Dedifferentiated amniotic fluid mesenchymal stem cell (primary cell): ENCODE measurements around the gene CCDC120.

Experiments used
- DNase-seq: peaks from one replicate; pipeline ENCODE4 v3.0.0-alpha.2; 2016; ENCODE audit errors: extremely low spot score

CCDC120 gene

DNA sequence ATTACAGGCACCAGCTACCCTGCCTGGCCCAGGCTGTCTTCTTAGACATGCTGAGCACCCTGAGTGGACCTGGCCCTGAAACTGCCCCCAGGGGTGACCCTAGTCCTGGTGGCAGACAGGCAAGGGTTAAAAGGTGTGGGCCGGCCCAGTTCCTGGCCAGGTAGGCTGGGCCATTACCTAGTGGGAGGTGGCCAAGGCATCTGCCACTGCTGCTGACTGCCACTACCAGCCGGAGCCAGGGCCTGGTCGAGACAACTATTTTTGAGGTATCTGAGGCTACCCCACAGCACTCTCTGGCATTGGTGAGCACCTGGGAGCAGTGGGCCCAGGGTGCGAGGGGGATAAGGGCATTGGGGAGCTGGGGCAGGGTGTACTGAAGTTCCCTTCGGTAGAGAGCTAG lies at the start of gene CCDC120:
Gene CCDC120 (plus strand): TSS at position 206 of the 400 bp plus-strand sequence. CDS start 3,043 bp downstream, outside the sequence.
- DNase-seq = no peak

GRCh38 chrX:49019050-49019449 lies 39.7 kb upstream of the CCDC120 start:
- DNase-seq = no peak

GRCh38 chrX:49019599-49020249 lies 39.1 kb upstream of the CCDC120 start:
- no peak for DNase-seq

DNA sequence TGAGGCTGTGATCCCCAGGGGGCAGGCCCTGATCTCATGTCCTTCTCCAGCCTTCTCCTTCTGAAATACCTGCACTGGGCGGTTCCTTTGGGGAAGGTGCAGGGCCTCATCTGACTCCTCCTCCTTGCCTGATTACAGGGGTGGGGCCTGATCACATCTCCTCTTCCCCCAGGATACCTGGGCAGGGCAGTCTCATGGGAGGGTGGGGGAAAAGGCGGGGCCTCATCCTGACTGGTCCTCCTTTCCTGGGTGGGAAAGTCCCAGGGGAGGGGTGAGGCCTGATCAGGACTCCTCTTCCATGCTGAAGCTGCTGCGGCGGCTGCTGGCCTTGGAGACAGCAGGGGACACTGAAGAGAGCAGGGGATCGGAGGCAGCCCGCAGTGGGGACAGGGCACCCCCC lies 28.9 kb upstream of the CCDC120 start:
- DNase-seq = no peak

DNA sequence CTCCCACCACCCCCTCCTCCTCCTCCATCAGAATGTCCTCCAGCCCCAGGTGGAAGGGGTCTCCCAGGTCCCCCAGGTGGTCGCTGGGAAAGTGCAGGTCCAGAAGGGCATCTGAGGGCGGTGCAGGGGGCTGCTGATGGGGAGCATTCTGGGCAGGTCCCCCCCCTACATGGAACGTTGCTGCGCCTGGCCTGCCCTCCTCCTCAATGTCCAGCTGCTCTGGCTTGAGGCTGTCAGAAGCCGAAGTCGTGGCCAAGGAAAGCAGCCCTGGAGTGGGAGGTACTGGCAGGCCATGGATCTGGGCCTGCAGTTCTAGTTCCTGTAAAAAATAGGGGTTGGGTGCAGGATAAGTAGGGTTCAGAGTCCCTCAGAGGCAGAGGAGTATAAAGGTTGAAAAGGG lies 28.5 kb upstream of the CCDC120 start:
- no peak for DNase-seq

- DNase-seq = peak; percentile 55
These were observed 20.8 kb upstream of the CCDC120 start for GRCh38 chrX:49037883-49038475.

- peak; percentile 90 for DNase-seq
These were observed 19.0 kb upstream of the CCDC120 start for GRCh38 chrX:49039598-49040375.

DNA sequence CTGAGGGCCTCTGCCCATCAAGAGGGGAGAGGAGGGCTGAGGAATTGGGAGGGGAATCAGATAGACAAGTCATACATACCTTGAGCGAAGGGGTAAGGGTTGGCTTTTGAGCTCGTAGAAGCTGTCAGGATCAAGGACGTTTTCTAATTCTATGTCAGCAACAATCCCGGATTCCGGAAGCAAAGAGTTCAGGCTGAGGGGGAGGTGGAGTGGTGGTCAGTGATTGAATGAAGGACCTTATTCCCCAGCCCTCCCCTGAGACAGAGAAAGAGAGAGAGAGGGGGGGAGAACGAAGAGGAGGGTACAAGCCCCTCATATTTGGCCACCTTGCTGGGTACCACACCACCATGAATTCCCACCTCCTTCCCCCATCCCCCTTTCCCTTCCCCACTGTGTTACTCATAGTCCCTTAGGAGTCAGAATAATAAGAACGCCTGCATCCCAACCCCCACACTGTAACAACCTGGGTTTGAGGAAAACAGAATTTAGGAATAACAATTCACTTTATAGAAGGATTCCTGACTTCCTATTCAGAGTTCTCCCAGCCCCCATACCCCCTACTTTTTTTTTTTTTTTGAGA lies 18.3 kb upstream of the CCDC120 start:
- no peak for DNase-seq

DNA sequence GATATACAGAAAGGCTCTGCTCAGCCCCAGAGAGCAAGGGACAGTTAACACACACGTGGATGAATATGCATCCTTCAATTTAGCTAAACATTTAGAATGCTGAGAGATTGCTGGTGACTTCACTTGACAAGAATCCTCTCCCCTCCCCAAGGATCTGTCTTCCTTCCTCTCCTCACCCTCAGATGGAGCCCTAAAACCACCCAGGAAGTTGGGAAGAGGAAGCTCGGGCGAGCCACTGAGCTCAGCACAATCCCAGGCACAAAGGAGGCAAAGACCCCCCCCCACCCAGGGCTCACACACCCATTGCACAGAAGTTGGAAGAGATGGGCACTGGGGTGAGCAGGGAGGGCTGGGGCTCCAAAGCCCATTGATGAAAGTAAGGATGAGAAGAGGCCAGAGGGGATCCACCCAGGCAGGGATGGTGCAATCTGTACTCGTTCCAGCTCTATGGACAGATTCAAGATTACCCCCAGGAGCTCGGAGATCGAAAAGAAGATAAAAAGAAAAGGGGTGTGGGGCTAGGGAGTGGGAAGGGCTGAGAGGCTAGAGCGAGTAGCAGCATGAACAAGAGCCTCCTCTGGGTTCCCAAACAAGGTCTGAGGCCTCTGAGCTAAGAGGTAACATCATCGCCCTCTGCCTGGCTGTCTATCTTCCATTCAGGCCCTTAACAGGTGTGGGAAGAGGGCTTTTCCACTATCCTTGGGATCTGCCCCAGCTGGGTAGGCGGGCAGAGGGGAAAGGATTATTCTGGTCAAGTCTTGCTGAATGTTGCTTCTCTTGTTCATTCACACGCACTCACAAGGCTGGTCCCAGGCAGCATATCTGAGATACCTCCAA lies 16.8 kb upstream of the CCDC120 start:
- DNase-seq = peak; percentile 26

DNA sequence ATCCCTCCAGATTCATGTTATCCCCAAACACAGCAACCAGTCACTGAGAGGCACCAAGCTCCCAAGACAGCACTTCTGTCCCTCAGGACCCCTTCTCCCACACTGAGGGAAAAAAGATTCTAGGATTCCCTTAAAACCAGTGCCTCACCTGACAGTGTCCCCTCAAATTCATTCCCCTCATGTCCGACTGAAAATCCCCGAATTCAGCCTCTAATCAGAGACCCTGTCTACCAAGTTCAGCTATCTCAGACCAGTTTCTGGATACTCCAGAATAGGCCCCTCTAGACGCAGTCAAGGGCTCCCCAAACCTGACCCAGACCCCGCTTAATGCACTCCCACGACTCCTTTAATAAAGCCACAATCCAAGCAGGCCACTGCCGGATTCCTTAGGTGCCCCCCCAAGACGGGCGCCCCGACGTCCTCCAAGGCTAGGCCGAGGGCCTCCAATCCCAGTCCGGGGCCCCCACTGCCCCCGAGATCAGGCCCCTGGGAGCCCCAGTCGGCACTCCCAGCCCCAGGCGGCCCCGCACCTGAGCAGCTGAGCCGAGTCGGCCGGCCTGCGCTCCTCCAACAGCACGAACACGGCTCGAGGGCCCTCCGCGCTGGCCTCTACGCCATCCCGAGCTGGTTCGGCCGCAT lies 16.1 kb upstream of the CCDC120 start:
- DNase-seq = no peak

DNA sequence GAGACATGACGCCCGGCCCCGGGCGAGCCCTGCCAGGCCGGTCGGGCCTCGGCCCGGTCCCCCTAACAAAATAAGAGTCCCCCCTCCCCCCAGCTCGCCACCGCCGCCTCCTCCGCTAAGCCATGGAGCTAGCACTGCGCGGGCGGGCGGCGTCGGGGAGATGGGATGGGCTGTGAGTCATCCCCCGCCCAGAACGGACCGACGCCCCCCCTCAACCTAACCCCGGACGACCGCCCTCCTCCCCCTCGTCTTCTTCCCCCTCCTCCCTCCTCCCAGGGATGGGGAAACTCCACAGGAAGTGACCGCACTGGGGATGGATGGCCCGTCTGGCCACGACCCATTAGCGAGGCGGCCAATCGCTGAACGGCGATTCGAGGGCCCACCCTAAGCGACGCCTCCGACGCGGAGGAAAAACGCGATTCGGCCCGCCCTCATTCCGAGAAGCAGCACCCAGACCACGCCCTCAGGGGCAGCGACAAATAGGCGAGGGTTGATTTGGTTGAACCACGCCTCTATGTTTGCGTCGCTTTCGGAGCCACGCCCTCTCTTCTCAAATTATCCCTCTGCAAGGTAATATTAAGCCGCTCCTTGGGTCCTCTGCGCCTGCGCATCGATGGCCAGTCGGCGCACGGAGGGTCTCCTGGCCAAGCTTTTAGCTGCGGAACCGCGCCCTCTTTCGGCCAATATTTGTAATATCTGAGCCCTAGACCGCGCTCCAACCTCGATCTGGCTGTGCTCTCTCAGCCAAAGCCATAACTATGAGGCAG lies 15.4 kb upstream of the CCDC120 start, which contains the start of gene TFE3:
Gene TFE3 (minus strand): TSS at position 138 of the 767 bp plus-strand sequence. CDS start 131 bp downstream, at position 7.
- DNase-seq = peak; percentile 98

GRCh38 chrX:49043987-49044281 lies 14.9 kb upstream of the CCDC120 start:
- DNase-seq = no peak

DNA sequence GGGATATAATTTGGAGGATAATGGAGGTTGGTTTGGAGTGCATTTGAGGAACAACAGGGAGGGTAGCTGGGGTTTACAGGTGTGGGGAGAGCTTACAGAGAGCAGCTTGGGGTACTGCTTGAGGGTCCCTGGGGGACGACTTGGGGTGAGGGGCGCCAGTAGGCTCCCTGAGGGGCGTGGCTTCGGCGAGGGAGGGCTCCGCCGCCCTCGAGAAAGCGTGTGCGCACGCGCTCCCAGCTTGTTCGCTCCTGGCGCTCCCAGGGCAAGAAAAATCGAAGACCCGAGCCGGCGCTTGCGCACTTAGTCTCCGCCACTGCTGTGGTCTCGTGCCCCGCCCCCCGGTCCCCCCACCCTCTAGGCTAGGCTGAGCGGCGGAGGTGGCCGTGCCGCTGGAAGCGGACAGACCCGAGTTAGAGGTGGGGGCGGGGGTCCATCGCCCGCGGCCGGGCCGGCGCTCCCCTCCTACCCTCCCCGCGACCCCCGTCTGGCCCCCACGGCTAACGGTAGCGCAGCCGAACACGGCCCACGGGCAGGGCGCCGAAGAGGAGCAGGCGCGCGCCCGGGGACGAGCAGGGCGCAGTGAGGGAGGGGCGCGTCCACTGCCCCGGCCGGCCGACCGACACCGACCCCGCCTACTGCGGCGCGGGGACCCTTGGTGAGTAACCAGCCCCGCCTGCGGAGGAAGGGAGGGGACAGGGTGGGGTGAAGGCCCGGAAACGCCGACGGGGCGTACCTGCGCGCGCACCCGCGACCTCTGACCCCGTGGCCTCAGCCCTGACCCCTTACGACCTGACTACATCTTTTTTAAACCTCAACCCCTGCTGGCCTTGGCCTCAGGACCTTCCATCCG lies 5.4 kb upstream of the CCDC120 start:
- DNase-seq = no peak

DNA sequence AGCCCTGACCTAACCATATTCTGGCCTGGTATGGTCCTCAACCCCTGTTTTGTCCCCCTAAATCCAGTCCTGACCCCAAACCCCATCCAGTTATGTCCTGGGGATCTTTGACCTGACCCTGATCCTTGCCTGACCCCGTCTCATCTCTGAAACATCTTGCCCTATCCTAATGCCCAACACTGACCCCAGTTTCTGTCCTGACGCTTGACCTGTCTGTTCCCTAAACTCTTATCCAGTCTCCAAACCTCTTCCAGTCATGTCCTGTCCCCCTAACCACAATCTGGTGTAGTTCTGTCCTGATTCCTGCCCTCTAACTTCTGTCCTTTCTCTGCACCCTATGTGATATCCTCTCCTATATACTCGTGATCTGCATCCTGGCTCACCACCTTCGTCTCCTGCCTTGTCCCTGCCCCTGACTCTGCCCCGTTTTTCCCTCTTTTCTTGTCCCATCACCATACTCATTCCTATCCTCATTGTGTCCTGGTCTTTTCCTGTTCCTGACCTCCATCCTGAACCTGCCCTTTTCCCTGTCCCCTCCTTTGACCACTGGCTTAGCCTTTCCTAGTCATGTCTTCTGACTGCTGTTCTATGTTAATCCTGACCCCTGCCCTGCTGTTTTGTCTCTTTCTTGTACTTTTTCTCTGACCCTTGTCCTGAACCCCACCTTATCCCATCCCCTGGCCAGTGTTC lies 4.6 kb upstream of the CCDC120 start:
- DNase-seq = no peak

GRCh38 chrX:49059201-49059600 lies 402 bp downstream of the CCDC120 start:
- DNase-seq = no peak

GRCh38 chrX:49059681-49060085 lies 884 bp downstream of the CCDC120 start:
- DNase-seq = no peak

DNA sequence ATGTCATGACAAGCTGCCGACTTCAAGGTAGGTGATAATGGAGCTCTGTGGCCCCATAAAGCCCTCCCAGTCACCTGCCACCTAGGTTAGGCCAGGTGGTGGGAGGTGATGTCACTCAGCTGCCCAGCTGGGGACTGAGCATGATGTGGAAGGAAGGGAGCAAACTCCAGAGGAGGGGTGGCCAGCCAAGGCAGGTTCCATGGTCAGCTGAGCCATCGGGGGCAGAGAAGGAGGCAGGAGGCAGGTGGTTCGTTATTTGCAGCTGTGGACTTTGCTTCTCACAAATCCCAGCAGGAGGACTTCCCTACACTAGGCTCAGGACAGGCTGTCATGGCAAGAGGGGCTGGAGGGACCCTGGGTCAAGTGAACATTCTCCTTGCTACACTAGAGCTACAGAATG lies 2.1 kb downstream of the CCDC120 start:
- DNase-seq = no peak

DNA sequence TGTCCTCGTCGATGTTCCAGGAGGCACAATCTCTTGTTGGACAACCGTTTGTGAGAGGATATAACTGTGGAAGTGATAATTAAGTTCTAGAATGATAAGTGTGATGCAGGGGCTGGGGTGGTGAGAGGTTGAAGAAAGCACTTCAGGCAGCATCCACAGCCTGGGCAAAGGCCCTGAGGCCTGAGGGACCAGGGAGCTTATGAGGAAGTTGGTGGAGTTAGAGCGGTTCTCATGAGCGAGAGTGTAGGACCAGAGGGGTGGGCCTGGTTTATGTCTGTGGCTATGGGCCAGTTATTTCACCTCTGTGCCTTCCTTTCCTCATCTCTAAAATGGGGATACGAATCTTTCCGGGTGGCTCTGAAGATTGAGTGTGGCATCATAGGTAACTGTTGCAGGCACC lies 2.7 kb downstream of the CCDC120 start:
- DNase-seq = no peak

- DNase-seq = no peak
These were observed 3.1 kb downstream of the CCDC120 start for GRCh38 chrX:49061916-49062315.
